H1 (cell line): ENCODE results near the gene TBC1D25. TPM values are rescaled to one million over a fixed set of nuclear protein-coding genes. Genes with fewer than 3 reads are reported as not detected.

Experiments
- CHD2 ChIP-seq: IDR thresholded peaks from 2 replicates; pipeline ENCODE4 v1.6.1; 2012; ENCODE audit warnings: low read length, improper control_type of control experiment
- CTCF ChIP-seq, 3 experiments: IDR thresholded peaks; 1 replicate in 2 of 3; 2 replicates in 1 of 3; pipeline versions ENCODE4 v1.5.1 to v1.6.1; 2011; ENCODE audit warnings: low read length in 3 of 3, mild to moderate bottlenecking in 3 of 3, inconsistent platforms in 2 of 3, low read depth in 1 of 3, moderate library complexity in 1 of 3; ENCODE audit not compliant: insufficient read depth in 1 of 3; ENCODE audit errors: control extremely low read depth in 1 of 3
- POLR2A ChIP-seq, 2 experiments: IDR thresholded peaks; 1 replicate in 1 of 2; 2 replicates in 1 of 2; pipeline ENCODE4 v1.6.1; 2011; ENCODE audit warnings: low read depth in 2 of 2, low read length in 2 of 2, mild to moderate bottlenecking in 2 of 2; ENCODE audit errors: control extremely low read depth in 1 of 2
- SP4 ChIP-seq: IDR thresholded peaks from 2 replicates; pipeline ENCODE4 v1.6.1; 2012; ENCODE audit warnings: low read length, inconsistent platforms
- polyA plus RNA-seq, 7 experiments: library from polyadenylated mRNA; depleted of rRNA in 3 of 7; stranded (reverse) in 5 of 7; unstranded in 2 of 7; fragments of >200 nt in 5 of 7; fragments of 200-250 nt in 2 of 7; gene quantifications; 1 replicate in 5 of 7; 2 replicates in 1 of 7; 4 replicates in 1 of 7; pipeline versions ENCODE4 v1.2.1 to v1.2.3, GENCODE V29; 2011 to 2013; ENCODE audit warnings: missing spikeins in 2 of 7, mixed read lengths in 2 of 7
- total RNA-seq: library from RNA; stranded (reverse); fragmentation: NEBNext Ultra II Directional; extraction: Animal tissue kit (Norgen Biotek cat#: 25700); gene quantifications from 2 replicates; pipeline ENCODE4 v1.2.1, GENCODE V29; 2021

Gene TBC1D25
- total and polyA plus RNA-seq, 2 of the 8 experiments (the other 6 are each of a cell fraction or from before 2014, with no cell fraction given), result 6.5 to 6.8 TPM

GRCh38 chrX:48531358-48531959 is 8.1 kb upstream of the TBC1D25 start (continued):
- TF ChIP-seq CTCF (IDR thresholded peaks at IDR 0.05; ENCODE audit: control extremely low read depth in 1 of 3, insufficient read depth in 1 of 3, low read depth in 1 of 3, low read length in 3 of 3) (no peak), POLR2A (IDR thresholded peaks at IDR 0.05; ENCODE audit: control extremely low read depth in 1 of 2, low read depth in 2 of 2, low read length in 2 of 2) (no peak), SP4 (no peak), CHD2 (no peak)
- TF ChIP-seq, all 59 proteins: peak for 0
